ENCODE measurements around the gene MYO18A.
A peak's percentile ranks its signal among the peaks of the same experiment; 100 is the strongest.
"Not testable (repeated sequence)": the region's sequence is repeated elsewhere in the genome, so short reads cannot be mapped to it uniquely, and the experiment has no call there.

MYO18A gene

DNA sequence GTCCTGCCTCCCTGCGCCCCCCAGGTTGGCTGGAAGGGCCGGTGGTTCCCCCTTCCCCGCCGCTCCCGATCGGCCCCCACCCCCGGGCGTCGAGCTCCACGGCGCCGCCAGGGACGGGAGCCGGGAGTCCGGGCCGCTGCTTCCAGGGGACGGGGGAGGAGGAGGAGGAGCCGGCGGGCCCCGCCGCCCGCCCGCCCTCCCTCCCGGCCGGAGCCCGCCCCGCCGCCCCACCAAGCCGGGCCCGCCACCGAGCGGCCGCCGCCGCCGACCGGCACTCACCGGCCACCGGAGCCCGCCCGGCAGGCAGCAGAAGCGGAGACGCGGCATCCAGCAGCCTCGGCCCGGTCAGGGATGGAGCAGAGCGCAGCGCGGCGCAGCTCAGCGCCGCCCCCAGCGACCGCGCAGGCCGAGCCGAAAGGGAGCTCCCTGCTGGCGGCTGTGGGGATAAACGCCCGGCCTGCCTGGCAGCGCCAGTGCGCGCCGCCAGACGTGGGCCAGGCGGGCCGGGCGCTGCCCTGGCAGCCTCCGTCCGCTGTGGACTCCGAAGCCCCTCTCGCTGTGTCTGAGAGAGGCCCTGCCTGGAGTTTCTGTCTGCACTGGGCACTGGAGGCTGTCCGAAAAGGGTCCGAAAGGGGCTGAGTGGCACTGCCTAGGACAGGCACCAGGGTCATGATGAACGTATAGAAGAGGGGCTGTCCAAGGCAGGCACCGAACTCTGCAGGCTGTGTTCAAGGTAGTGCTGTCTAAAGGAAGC lies at the start of gene MYO18A:
Gene MYO18A, minus strand, starts transcription at position 365 of the 754 bp plus-strand sequence. CDS start 13,458 bp downstream, outside the sequence.
- DNase-seq: peak; percentile 81

DNA sequence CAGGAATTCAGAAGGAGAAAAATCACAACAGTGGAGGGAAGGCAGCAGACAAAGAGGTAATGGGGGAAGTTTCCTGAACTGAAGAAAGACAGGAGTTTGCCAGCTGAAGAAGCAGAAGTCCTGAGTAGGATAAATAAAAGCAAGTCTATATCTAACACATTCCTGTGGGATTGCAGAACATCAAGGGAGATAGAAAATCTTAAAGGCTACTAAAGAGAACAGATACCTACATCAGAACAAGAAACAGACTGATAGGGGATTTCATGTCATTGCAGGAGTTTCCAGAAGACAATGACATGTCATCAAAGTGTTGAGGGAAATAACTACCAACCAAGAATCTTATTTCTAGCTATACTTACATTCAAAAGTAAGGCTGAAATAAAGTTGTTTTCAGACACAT lies 45.2 kb upstream of the MYO18A start:
- DNase-seq: no peak

- DNase-seq: not testable (repeated sequence)
Measured at GRCh38 chr17:29221338-29221737, 41.1 kb upstream of the MYO18A start.

DNA sequence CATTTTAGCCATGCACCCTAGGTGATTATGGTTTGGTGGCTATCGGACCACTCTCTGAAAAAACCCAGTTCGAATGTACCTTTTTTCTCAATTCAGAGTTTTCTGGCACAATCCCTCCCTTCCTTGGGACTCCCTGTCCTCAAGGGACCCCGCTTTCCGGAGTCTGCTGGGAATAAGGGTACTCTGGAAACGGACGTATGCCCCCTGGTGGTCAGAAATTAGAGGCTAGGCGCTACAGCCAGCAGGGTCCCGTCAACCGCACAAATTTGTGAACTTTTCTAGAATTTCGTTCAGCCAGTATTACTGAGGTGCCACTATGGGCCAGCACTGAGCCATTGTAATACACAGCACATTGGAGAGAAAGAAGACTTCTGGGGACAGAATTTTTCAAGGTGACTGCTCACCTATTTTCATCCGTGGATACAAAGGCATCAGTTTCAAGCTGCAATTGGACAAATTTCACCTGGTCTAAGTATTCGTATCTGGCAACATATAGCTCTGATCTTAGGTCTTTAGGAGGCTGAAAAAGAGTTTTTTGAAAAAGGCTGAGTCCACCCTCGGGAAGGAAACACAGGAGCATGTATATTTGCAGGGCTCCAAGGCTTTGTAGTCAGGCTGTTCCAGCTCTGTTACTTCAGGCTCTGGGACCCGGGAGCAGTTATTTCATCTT lies 39.3 kb upstream of the MYO18A start:
- peak; percentile 79 for DNase-seq

DNA sequence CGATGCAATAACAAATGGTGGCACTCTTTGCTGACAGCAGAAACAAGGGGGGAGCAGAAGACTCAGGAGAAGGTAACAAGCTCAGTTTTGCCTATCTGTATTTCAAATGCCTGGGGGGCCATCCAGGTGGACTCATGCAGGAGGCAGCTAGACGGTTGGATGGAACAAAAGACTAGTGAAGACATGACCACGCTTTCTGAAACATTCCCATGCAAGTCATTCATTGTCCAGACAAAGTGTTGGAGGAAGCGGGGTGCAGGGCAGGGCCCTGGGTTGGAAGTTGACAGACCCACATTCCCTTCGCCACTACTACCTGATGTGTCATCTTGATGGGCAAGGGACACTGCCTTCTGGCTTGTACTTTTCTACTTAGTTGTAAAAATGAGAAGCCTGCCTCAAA lies 36.7 kb upstream of the MYO18A start:
- DNase-seq: no peak

DNA sequence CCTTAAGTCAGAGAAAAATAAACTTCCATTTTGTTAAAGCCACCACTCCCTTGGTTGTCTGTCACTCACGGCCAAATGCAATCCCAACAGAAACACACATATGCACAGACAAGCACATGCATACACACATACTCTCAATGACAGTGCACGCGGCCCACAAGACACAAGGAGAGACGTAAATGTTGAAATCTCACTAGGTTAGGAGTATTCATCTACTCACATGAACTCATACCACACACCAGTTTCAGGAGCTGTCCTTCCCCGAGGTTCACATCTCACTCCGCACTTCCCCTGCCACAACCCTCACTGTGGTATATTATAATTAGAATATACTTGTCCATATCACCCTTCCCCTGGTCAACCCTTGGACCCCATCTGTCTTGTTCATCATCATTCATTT lies 36.0 kb upstream of the MYO18A start:
- no peak for DNase-seq

GRCh38 chr17:29215717-29216116 lies 35.5 kb upstream of the MYO18A start:
- DNase-seq: no peak

GRCh38 chr17:29215174-29215573 lies 35.0 kb upstream of the MYO18A start:
- no peak for DNase-seq

DNA sequence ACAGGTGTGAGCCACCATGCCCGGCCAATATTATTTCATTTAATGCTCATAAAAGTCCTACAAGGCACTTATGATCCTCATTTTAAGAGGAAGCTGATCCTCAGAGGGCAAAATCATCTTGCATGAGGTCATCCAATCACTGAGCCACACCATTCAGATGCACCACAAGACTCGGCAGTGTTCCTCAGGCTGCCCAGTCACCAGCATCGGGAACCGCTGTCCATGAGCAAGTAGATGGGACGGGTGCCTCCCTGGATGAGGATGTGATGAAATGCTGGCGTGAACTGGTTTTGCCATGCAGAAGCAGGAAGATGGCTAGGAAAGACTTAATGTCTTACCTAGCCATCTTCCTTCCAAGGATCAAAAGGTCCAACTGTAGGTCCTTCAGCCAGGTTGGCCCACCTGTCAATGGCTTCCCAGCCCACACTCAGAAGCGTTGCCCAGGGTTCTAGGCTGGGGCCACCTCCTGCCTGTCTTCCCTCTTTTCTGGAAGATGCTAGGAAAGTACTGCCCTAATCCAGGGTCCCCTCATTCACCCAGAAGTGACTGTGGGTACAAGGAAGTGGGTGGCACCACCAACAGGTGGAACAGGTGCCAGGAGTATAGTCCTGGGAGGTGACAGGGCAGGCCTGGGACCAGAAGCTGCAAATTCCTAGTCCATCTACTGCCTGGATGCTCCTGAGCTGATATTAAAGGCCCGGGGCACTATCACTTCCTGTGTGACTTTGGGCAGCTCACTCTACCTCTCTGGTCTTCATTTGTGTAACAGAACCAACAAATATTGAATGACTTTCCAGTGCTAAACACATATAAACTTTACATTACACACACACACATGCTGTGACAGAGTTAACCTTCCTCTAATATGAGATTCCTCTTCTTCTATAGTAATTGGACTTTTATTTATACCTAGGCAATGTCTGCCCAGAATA lies 34.3 kb upstream of the MYO18A start:
- no peak for DNase-seq

GRCh38 chr17:29212681-29213121 lies 32.5 kb upstream of the MYO18A start:
- no peak for DNase-seq

GRCh38 chr17:29212094-29212631 lies 32.0 kb upstream of the MYO18A start:
- DNase-seq: no peak

GRCh38 chr17:29210879-29211278 lies 30.7 kb upstream of the MYO18A start:
- no peak for DNase-seq

DNA sequence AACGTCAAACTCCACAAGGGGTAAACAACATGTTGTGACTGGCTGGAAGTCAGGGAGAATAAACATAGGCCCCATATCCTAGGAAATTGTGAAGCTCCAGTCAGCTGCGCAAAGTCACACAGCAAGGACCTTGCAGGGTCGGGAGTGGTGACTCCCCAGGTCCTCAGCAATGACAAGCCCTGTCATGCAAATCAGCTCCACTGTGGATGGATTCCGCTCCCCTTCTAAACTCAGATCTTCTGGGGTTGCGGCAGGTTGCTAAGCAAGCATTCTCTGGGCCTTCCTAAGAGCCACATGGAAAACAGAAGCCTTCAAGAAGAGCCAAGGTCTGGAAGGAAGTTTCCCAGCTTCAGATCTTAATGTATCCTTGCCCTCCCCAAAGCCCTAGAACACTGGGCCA lies 28.9 kb upstream of the MYO18A start:
- no peak for DNase-seq

GRCh38 chr17:29207975-29208374 lies 27.8 kb upstream of the MYO18A start:
- DNase-seq: no peak

GRCh38 chr17:29205047-29205446 lies 24.8 kb upstream of the MYO18A start:
- DNase-seq: no peak

DNA sequence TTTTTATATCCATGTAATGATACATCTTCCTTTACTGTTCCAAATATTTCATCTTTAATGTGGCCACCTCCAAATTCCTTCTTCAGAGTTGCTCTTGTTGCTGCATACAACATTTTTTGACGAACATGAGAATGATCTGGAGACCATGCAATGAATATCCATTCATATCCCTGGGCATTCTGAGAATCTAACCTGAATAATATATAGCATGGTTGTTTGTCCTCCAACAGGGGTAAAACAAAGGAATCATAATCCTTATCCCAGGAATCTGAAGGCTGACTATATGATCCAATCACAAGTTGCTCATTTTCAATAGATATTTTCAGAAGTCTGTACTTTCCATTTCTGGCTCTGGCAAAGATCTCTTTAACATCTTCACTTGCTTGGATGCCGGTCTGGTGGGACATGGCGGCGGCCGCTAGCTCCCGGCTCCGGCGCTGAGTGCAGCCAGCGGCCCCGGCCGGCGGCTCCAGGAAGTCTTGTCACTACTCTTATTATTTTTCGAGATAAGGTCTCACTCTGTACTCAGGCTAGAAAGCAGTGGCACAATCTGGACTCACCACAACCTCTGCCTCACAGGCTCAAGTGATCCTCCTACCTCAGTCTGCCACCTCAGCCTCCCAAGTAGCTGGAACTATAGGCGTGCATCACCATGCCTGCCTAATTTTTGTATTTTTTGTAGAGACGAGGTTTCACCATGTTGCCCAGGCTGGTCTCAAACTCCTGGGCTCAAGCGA lies 24.0 kb upstream of the MYO18A start:
- not testable (repeated sequence) for DNase-seq

- DNase-seq: no peak
Measured at GRCh38 chr17:29197516-29198272, 17.5 kb upstream of the MYO18A start.

DNA sequence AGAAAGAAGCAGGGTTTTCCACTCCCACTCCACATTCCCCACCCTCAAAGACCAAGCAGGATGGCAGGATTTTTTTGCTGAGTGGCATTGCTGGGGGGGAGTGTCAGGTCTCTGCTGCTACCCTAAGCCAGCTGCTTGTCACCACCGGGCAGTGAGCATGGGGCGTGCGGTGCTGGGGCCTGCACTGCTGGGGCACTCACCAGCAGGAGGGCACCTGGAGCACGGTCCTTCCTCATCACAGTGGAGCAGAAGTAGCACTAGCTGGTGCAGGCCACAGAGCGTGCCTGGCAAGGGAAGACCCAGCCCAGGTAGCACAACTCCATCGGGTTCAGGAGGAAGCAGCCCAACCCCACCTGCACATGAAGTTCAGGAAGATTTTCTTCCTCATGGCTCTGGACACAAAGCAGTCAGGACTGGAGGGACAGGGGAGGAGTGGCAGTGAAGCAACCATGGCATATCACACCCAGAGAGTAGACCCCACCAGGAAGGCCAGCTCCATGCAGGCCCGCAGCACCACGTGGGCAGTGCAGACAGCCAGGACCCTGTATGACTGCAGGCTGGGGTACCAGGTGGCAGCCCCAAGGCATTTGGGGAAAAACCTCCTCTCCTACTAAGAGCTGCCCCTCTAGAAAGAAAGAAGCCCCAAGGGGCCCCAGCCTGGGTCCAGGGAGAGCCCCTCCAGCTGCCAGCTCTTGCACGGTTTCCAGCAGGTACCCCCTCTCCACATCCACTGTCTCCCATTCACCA lies 16.7 kb upstream of the MYO18A start:
- DNase-seq: no peak

GRCh38 chr17:29195465-29196081 lies 15.4 kb upstream of the MYO18A start:
- DNase-seq: no peak

DNA sequence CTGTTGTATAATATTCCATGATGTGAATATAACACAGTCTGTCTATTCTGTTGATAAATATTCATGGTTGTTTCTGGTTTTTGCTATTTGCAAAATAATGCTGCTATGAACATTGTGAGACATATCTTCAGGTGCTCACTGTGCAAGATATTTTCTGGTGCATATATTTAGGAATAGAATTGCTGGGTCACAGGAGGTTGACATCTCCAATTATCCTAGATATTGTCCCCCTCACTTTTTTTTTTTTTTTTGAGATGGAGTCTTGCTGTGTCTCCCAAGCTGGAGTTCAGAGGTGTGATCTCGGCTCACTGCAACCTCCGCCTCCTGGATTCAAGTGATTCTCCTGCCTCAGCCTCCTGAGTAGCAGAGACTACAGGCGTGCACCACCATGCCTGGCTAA lies 14.5 kb upstream of the MYO18A start:
- no peak for DNase-seq

Data from stimulated activated CD4-positive, alpha-beta T cell treated with anti-CD3 and anti-CD28 coated beads, Interleukin-4, amount 100 ng/mL, for 24 hours (primary cell).